K562 (cell line): Measurements from ENCODE around the gene MYO3B.

ENCODE experiments used
- EP300 ChIP-seq: IDR thresholded peaks from 2 replicates; pipeline ENCODE4 v1.6.1; 2012; ENCODE audit warnings: low read length, improper control_type of control experiment
- KAT7 ChIP-seq: sonication (generic); formaldehyde crosslinking; IDR thresholded peaks from 2 replicates; pipeline ENCODE4 v1.8.0; 2022; ENCODE audit warnings: missing genetic modification reagents, mild to moderate bottlenecking, borderline replicate concordance
- MXI1 ChIP-seq: IDR thresholded peaks from 2 replicates; pipeline ENCODE4 v1.6.1; 2011; ENCODE audit warnings: low read depth, mild to moderate bottlenecking, improper control_type of control experiment, low read length
- MYBL2 ChIP-seq, 2 experiments: fragments of 450-650 bp in 1 of 2; sonication (generic) in 1 of 2; formaldehyde crosslinking in 1 of 2; IDR thresholded peaks; 2 replicates each; pipeline versions ENCODE4 v1.6.1 to v1.8.1; 2017 to 2022; ENCODE audit warnings: borderline replicate concordance in 1 of 2, inconsistent platforms in 1 of 2, low read depth in 1 of 2, mild to moderate bottlenecking in 1 of 2, missing genetic modification reagents in 1 of 2, moderate library complexity in 1 of 2
- NR2C1 ChIP-seq, 2 experiments: fragments of 450-650 bp; IDR thresholded peaks; 2 replicates each; pipeline ENCODE4 v1.6.1; 2017; ENCODE audit warnings: mild to moderate bottlenecking in 2 of 2, antibody characterized with exemption in 1 of 2, inconsistent platforms in 1 of 2, missing compliant biosample characterization in 1 of 2, missing genetic modification characterization in 1 of 2
- POLR2AphosphoS5 ChIP-seq: IDR thresholded peaks from 2 replicates; pipeline ENCODE4 v1.6.1; 2011; ENCODE audit warnings: mild to moderate bottlenecking, low read depth, low read length, moderate library complexity; ENCODE audit not compliant: control insufficient read depth, insufficient read depth
- POU5F1 ChIP-seq: fragments of 150-350 bp; IDR thresholded peaks from 2 replicates; pipeline ENCODE4 v1.6.1; 2014; ENCODE audit warnings: borderline replicate concordance, low read length, low read depth, mild to moderate bottlenecking; ENCODE audit not compliant: partially characterized antibody
- RFX5 ChIP-seq: IDR thresholded peaks from 2 replicates; pipeline ENCODE4 v1.6.1; 2011; ENCODE audit warnings: low read depth, mild to moderate bottlenecking, improper control_type of control experiment, low read length
- SAFB ChIP-seq: fragments of 200-400 bp; formaldehyde crosslinking; IDR thresholded peaks from 2 replicates; pipeline ENCODE4 v1.6.1; 2017; ENCODE audit warnings: low read depth, low read length, borderline replicate concordance
- THRAP3 ChIP-seq: fragments of 450-650 bp; IDR thresholded peaks from 2 replicates; pipeline ENCODE4 v1.6.1; 2016; ENCODE audit warnings: mild to moderate bottlenecking, inconsistent platforms, borderline replicate concordance
- ZEB2 ChIP-seq: fragments of 450-650 bp; IDR thresholded peaks from 2 replicates; pipeline ENCODE4 v1.6.1; 2016
- ZFP1 ChIP-seq: fragments of 450-650 bp; formaldehyde crosslinking; IDR thresholded peaks from 2 replicates; pipeline ENCODE4 v1.4.0; 2020; ENCODE audit warnings: mild to moderate bottlenecking, mixed read lengths
- ZFP30 ChIP-seq: fragments of 250-450 bp; sonication (Bioruptor Pico); IDR thresholded peaks from 2 replicates; pipeline ENCODE4 v1.8.0; 2022; ENCODE audit warnings: moderate library complexity, mild to moderate bottlenecking, inconsistent platforms, borderline replicate concordance
- TF ChIP-seq, protein P1 (sequence below), 3 experiments: IDR thresholded peaks in 2 of 3; conservative IDR thresholded peaks in 1 of 3; 2 replicates each; pipeline ENCODE4 v1.5.1; 2011 to 2012; ENCODE audit warnings: low read length in 3 of 3, mild to moderate bottlenecking in 3 of 3, control low read depth in 2 of 3, improper control_type of control experiment in 1 of 3, inconsistent platforms in 1 of 3, low read depth in 1 of 3, mixed read lengths in 1 of 3, moderate library complexity in 1 of 3; ENCODE audit not compliant: insufficient read depth in 2 of 3

- TF ChIP-seq RFX5, result no peak
- TF ChIP-seq KAT7 (CRISPR knock-in tag), result no peak
- TF ChIP-seq, protein P1, sequence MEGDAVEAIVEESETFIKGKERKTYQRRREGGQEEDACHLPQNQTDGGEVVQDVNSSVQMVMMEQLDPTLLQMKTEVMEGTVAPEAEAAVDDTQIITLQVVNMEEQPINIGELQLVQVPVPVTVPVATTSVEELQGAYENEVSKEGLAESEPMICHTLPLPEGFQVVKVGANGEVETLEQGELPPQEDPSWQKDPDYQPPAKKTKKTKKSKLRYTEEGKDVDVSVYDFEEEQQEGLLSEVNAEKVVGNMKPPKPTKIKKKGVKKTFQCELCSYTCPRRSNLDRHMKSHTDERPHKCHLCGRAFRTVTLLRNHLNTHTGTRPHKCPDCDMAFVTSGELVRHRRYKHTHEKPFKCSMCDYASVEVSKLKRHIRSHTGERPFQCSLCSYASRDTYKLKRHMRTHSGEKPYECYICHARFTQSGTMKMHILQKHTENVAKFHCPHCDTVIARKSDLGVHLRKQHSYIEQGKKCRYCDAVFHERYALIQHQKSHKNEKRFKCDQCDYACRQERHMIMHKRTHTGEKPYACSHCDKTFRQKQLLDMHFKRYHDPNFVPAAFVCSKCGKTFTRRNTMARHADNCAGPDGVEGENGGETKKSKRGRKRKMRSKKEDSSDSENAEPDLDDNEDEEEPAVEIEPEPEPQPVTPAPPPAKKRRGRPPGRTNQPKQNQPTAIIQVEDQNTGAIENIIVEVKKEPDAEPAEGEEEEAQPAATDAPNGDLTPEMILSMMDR (IDR thresholded peaks at IDR 0.05 in 2 of 3, conservative IDR thresholded peaks at IDR 0.05 in 1 of 3; ENCODE audit: insufficient read depth in 2 of 3, low read depth in 1 of 3, low read length in 3 of 3), result no peak
- no peak for TF ChIP-seq ZFP30 (CRISPR knock-in tag)
- TF ChIP-seq ZFP1 (CRISPR knock-in tag), result no peak
- TF ChIP-seq THRAP3, result no peak
- TF ChIP-seq POU5F1, result no peak
- TF ChIP-seq EP300, result no peak
- TF ChIP-seq SAFB, result no peak
- TF ChIP-seq NR2C1 (IDR thresholded peaks at IDR 0.05), result no peak
- no peak for TF ChIP-seq NR2C1 (tag; IDR thresholded peaks at IDR 0.05)
- no peak for TF ChIP-seq ZEB2
- TF ChIP-seq POLR2AphosphoS5, result no peak
- no peak for TF ChIP-seq MYBL2 (IDR thresholded peaks at IDR 0.05; ENCODE audit: low read depth)
- TF ChIP-seq MYBL2 (CRISPR knock-in tag; IDR thresholded peaks at IDR 0.05; ENCODE audit: borderline replicate concordance), result no peak
- TF ChIP-seq MXI1, result no peak
Observed at GRCh38 chr2:170393861-170394498, 216.0 kb downstream of the MYO3B start.
